HepG2 (cell line): ENCODE measurements around the gene C5AR1. TPM values are rescaled to one million over a fixed set of nuclear protein-coding genes. Genes with fewer than 3 reads are reported as not detected.

ENCODE experiments used
- ASH2L ChIP-seq: fragments of 300-600, 200-600 bp; sonication (generic); IDR thresholded peaks from 2 replicates; pipeline ENCODE4 v1.7.0; 2017; ENCODE audit warnings: low read depth, mild to moderate bottlenecking, moderate library complexity, mixed read lengths, low read length; ENCODE audit not compliant: insufficient read length
- BCL6 ChIP-seq: IDR thresholded peaks from 2 replicates; pipeline ENCODE4 v1.6.1; 2016; ENCODE audit warnings: missing genetic modification reagents, missing compliant biosample characterization
- CHCHD3 ChIP-seq: sonication (generic); formaldehyde crosslinking; IDR thresholded peaks from 2 replicates; pipeline ENCODE4 v1.8.0; 2022; ENCODE audit warnings: mild to moderate bottlenecking, missing genetic modification reagents, moderate library complexity
- E2F1 ChIP-seq: sonication (generic); formaldehyde crosslinking; IDR thresholded peaks from 2 replicates; pipeline ENCODE4 v1.5.0; 2020; ENCODE audit warnings: missing genetic modification reagents
- KAT8 ChIP-seq: IDR thresholded peaks from 2 replicates; pipeline ENCODE4 v1.6.1; 2016; ENCODE audit warnings: missing genetic modification reagents, missing compliant biosample characterization
- NR0B2 ChIP-seq: sonication (generic); formaldehyde crosslinking; IDR thresholded peaks from 2 replicates; pipeline ENCODE4 v1.4.0; 2020; ENCODE audit warnings: mild to moderate bottlenecking, missing genetic modification reagents
- NR1H2 ChIP-seq: sonication (generic); formaldehyde crosslinking; IDR thresholded peaks from 2 replicates; pipeline ENCODE4 v1.8.1; 2022; ENCODE audit warnings: low read depth, missing genetic modification reagents, borderline replicate concordance
- PITX1 ChIP-seq: sonication (generic); formaldehyde crosslinking; IDR thresholded peaks from 2 replicates; pipeline ENCODE4 v1.5.1; 2020; ENCODE audit warnings: mild to moderate bottlenecking, missing genetic modification reagents
- RAD21 ChIP-seq: fragments of 450-650 bp; formaldehyde crosslinking; IDR thresholded peaks from 2 replicates; pipeline ENCODE4 v1.5.0; 2020; ENCODE audit warnings: mild to moderate bottlenecking
- SALL2 ChIP-seq: sonication (generic); formaldehyde crosslinking; IDR thresholded peaks from 2 replicates; pipeline ENCODE4 v1.8.1; 2023; ENCODE audit warnings: mild to moderate bottlenecking, missing genetic modification reagents, inconsistent platforms
- SMC3 ChIP-seq: IDR thresholded peaks from 2 replicates; pipeline ENCODE4 v1.6.1; 2011; ENCODE audit warnings: low read length, improper control_type of control experiment
- SP140L ChIP-seq: sonication (generic); formaldehyde crosslinking; IDR thresholded peaks from 2 replicates; pipeline ENCODE4 v1.4.0; 2020; ENCODE audit warnings: missing genetic modification reagents, borderline replicate concordance
- SRSF4 ChIP-seq: fragments of 200-400 bp; formaldehyde crosslinking; IDR thresholded peaks from one replicate; pipeline ENCODE4 v1.6.1; 2018; ENCODE audit warnings: mild to moderate bottlenecking, low read depth, low read length, moderate library complexity; ENCODE audit not compliant: poor library complexity, severe bottlenecking
- STAG1 ChIP-seq: sonication (generic); formaldehyde crosslinking; IDR thresholded peaks from 2 replicates; pipeline ENCODE4 v1.4.0; 2020; ENCODE audit warnings: missing genetic modification reagents
- STAT5B ChIP-seq: sonication (generic); formaldehyde crosslinking; IDR thresholded peaks from 2 replicates; pipeline ENCODE4 v1.4.0; 2020; ENCODE audit warnings: missing genetic modification reagents
- ZBTB33 ChIP-seq: sonication (generic); formaldehyde crosslinking; IDR thresholded peaks from 2 replicates; pipeline ENCODE4 v1.4.0; 2020; ENCODE audit warnings: missing genetic modification reagents
- ZMAT3 ChIP-seq: sonication (generic); formaldehyde crosslinking; conservative IDR thresholded peaks from 2 replicates; pipeline ENCODE4 v1.7.0; 2021; ENCODE audit warnings: missing genetic modification reagents
- ZMYM2 ChIP-seq: sonication (generic); formaldehyde crosslinking; IDR thresholded peaks from 2 replicates; pipeline ENCODE4 v1.8.0; 2022; ENCODE audit warnings: mild to moderate bottlenecking, missing genetic modification reagents
- ZNF30 ChIP-seq: sonication (generic); formaldehyde crosslinking; IDR thresholded peaks from 2 replicates; pipeline ENCODE4 v1.5.0; 2020; ENCODE audit warnings: mild to moderate bottlenecking, missing genetic modification reagents
- ZNF318 ChIP-seq: sonication (generic); formaldehyde crosslinking; IDR thresholded peaks from 2 replicates; pipeline ENCODE4 v1.4.0; 2020; ENCODE audit warnings: mild to moderate bottlenecking, missing genetic modification reagents
- polyA plus RNA-seq, 8 experiments: library from polyadenylated mRNA; depleted of rRNA in 3 of 8; stranded (reverse) in 7 of 8; unstranded in 1 of 8; fragments of >200 nt; fragmentation: Illumina TruSeq in 4 of 8; extraction: Trizol in 4 of 8; gene quantifications; 2 replicates each; pipeline versions ENCODE4 v1.2.1 to v1.2.3, GENCODE V29; 2011 to 2016; ENCODE audit warnings: low read depth in 4 of 8, missing spikeins in 1 of 8, mixed read lengths in 1 of 8; ENCODE audit not compliant: insufficient read depth in 1 of 8
- total RNA-seq, 5 experiments: library from RNA; depleted of rRNA; stranded (reverse); fragments of >200 nt; fragmentation: Illumina TruSeq; extraction: Trizol; gene quantifications; 2 replicates each; pipeline ENCODE4 v1.2.3, GENCODE V29; 2016; ENCODE audit warnings: low read depth in 1 of 5

The C5AR1 gene
- total and polyA plus RNA-seq, 2 of the 13 experiments (the other 11 are each of a cell fraction or from before 2014, with no cell fraction given): 0.07 to 1.6 TPM

- no peak for TF ChIP-seq ZNF318 (CRISPR knock-in tag)
- TF ChIP-seq ZNF30 (CRISPR knock-in tag): no peak
- TF ChIP-seq KAT8 (CRISPR knock-in tag): 0 out of 2 replicates have a peak, but pooled peaks have one; percentile 25
- TF ChIP-seq SMC3: peak; percentile 92
- TF ChIP-seq E2F1: no peak
- TF ChIP-seq ZMYM2 (CRISPR knock-in tag): no peak
- TF ChIP-seq SALL2 (CRISPR knock-in tag): no peak
- 0 out of 2 replicates have a peak, but pooled peaks have one; percentile 40 for TF ChIP-seq SP140L (CRISPR knock-in tag)
- TF ChIP-seq ZMAT3 (CRISPR knock-in tag): no peak
- no peak for TF ChIP-seq BCL6 (CRISPR knock-in tag)
- TF ChIP-seq ZBTB33: no peak
- no peak for TF ChIP-seq SRSF4
- no peak for TF ChIP-seq ASH2L
- no peak for TF ChIP-seq PITX1 (CRISPR knock-in tag)
- TF ChIP-seq RAD21 (CRISPR knock-in tag): peak; percentile 84
- TF ChIP-seq NR1H2 (CRISPR knock-in tag): no peak
- TF ChIP-seq NR0B2 (CRISPR knock-in tag): no peak
- TF ChIP-seq STAT5B (CRISPR knock-in tag): no peak
- peak; percentile 93 for TF ChIP-seq STAG1 (CRISPR knock-in tag)
- no peak for TF ChIP-seq CHCHD3 (CRISPR knock-in tag)
Measured at GRCh38 chr19:47296036-47296435, 13.6 kb upstream of the C5AR1 start (continued).
